Uterus (tissue), 2 donors: ENCODE measurements around the gene SCN3B.

Source experiments
- CTCF ChIP-seq, 4 experiments: fragments of 200-600 bp in 2 of 4; fragments of 450-650 bp in 2 of 4; sonication (generic) in 2 of 4; IDR thresholded peaks; one replicate each; pipeline ENCODE4 v1.5.1; 2016 to 2019; ENCODE audit warnings: antibody characterized with exemption in 4 of 4, mild to moderate bottlenecking in 2 of 4, moderate library complexity in 1 of 4
- POLR2A ChIP-seq, 2 donors: fragments of 450-650 bp; IDR thresholded peaks; one replicate each; pipeline ENCODE4 v1.6.1; 2016; ENCODE audit warnings: antibody characterized with exemption in 2 of 2, mild to moderate bottlenecking in 1 of 2, moderate library complexity in 1 of 2

GRCh38 chr11:123588117-123588863 lies 66.1 kb downstream of the SCN3B start:
- TF ChIP-seq POLR2A (IDR thresholded peaks at IDR 0.05), result no peak
- TF ChIP-seq CTCF (IDR thresholded peaks at IDR 0.05), result no peak
